A204.1 (cell line): ENCODE data around the gene ACOT11.
"Not testable (repeated sequence)": the region's sequence is repeated elsewhere in the genome, so short reads cannot be mapped to it uniquely, and the experiment has no call there.

Experiments used
- FAIRE-seq: peaks from 2 replicates; lab custom pipeline; 2012; peaks lifted over from hg19 to GRCh38; lab: Jason Lieb, UNC

ACOT11 gene

GRCh38 chr1:54547601-54548388 is at the start of gene ACOT11:
Gene ACOT11, plus strand, starts transcription at chr1:54548228. Its CDS starts 82 bp downstream, at chr1:54548310.
- no peak for FAIRE-seq

- FAIRE-seq, result no peak
These were observed 49.5 kb upstream of the ACOT11 start for GRCh38 chr1:54498383-54499096.

- FAIRE-seq, result no peak
These were observed 49.0 kb upstream of the ACOT11 start for GRCh38 chr1:54499097-54499359.

- no peak for FAIRE-seq
These were observed 48.5 kb upstream of the ACOT11 start for GRCh38 chr1:54499360-54500106.

GRCh38 chr1:54500107-54500431 is 48.0 kb upstream of the ACOT11 start:
- no peak for FAIRE-seq

GRCh38 chr1:54501849-54502248 is 46.2 kb upstream of the ACOT11 start:
- no peak for FAIRE-seq

GRCh38 chr1:54502342-54502741 is 45.7 kb upstream of the ACOT11 start:
- no peak for FAIRE-seq

- FAIRE-seq, result no peak
These were observed 41.4 kb upstream of the ACOT11 start for GRCh38 chr1:54506594-54506993.

- no peak for FAIRE-seq
These were observed 40.8 kb upstream of the ACOT11 start for GRCh38 chr1:54507033-54507870.

- no peak for FAIRE-seq
These were observed 37.2 kb upstream of the ACOT11 start for GRCh38 chr1:54510715-54511270.

GRCh38 chr1:54513921-54514580 is 34.0 kb upstream of the ACOT11 start:
- FAIRE-seq, result not testable (repeated sequence)

GRCh38 chr1:54516249-54516920 is 31.6 kb upstream of the ACOT11 start:
- FAIRE-seq, result no peak

GRCh38 chr1:54517496-54517895 is 30.5 kb upstream of the ACOT11 start:
- no peak for FAIRE-seq

GRCh38 chr1:54518489-54518888 is 29.5 kb upstream of the ACOT11 start:
- no peak for FAIRE-seq

GRCh38 chr1:54519709-54520108 is 28.3 kb upstream of the ACOT11 start:
- FAIRE-seq, result no peak

GRCh38 chr1:54520631-54521321 is 27.3 kb upstream of the ACOT11 start:
- no peak for FAIRE-seq

- FAIRE-seq, result not testable (repeated sequence)
These were observed 21.5 kb upstream of the ACOT11 start for GRCh38 chr1:54526565-54526964.

GRCh38 chr1:54528613-54529012 is 19.4 kb upstream of the ACOT11 start:
- FAIRE-seq, result no peak

GRCh38 chr1:54532033-54532432 is 16.0 kb upstream of the ACOT11 start:
- no peak for FAIRE-seq

GRCh38 chr1:54536656-54537055 is 11.4 kb upstream of the ACOT11 start:
- FAIRE-seq, result not testable (repeated sequence)
